VCaP (cell line): Measurements from ENCODE around the gene RNF6.

Experiments
- H3K27ac ChIP-seq: fragments of 450-650 bp; 2 replicates; pipeline ENCODE4 v1.5.1; 2017
- CTCF ChIP-seq: fragments of 450-650 bp; conservative IDR thresholded peaks from 2 replicates; pipeline ENCODE4 v1.5.1; 2017; ENCODE audit warnings: mild to moderate bottlenecking, moderate library complexity

RNF6 gene

GRCh38 chr13:26202365-26202972, 19.6 kb downstream of the RNF6 start:
- no peak for TF ChIP-seq CTCF

GRCh38 chr13:26200811-26201210, 21.3 kb downstream of the RNF6 start:
- H3K27ac ChIP-seq = no peak overlapping the region
- no peak for TF ChIP-seq CTCF

More at GRCh38 chr13:26202365-26202972, 19.6 kb downstream of the RNF6 start:
- no peak overlapping the region for H3K27ac ChIP-seq

- no peak overlapping the region for H3K27ac ChIP-seq
- TF ChIP-seq CTCF = no peak
Measured at GRCh38 chr13:26198116-26198515, 24.0 kb downstream of the RNF6 start.

- H3K27ac ChIP-seq = no peak overlapping the region
- no peak for TF ChIP-seq CTCF
Measured at GRCh38 chr13:26197298-26197697, 24.8 kb downstream of the RNF6 start.

- peak overlapping the region; percentile 87 for H3K27ac ChIP-seq
- TF ChIP-seq CTCF = no peak
Measured at GRCh38 chr13:26186995-26187394, 35.1 kb downstream of the RNF6 start.

- peak; percentile 88 for TF ChIP-seq CTCF
- peak overlapping the region; percentile 87 for H3K27ac ChIP-seq
Measured at GRCh38 chr13:26186118-26186870, 35.8 kb downstream of the RNF6 start.

GRCh38 chr13:26185720-26186117, 36.4 kb downstream of the RNF6 start:
- TF ChIP-seq CTCF = no peak
- H3K27ac ChIP-seq = peak overlapping the region; percentile 87
